ENCODE data around the gene REL. TPM values are rescaled to one million over a fixed set of nuclear protein-coding genes. Genes with fewer than 3 reads are reported as not detected.
A peak's percentile ranks its signal among the peaks of the same experiment; 100 is the strongest.

REL gene
- 10 to 100 TPM; 11.7 to 15.9 TPM for total RNA-seq
- 3.0 TPM for polyA plus RNA-seq (2013, experiment 1 of 2)
- polyA plus RNA-seq (2013, experiment 2 of 2), result 3.0 TPM
- long read RNA-seq, experiment 1, result 0 reads
- long read RNA-seq, experiment 2, result 0 reads
- long read RNA-seq, experiment 3, transcript REL-202 (10 exons, 2,398 nt), result major isoform, 7 of 11 reads
- long read RNA-seq, experiment 3, partial matches to known transcripts, result 1 of 11 reads
- long read RNA-seq, experiment 3, other reads (novel, unspliced or antisense), result 3 of 11 reads
- long read RNA-seq, experiment 4, partial matches to known transcripts, result 3 of 3 reads
- long read RNA-seq, experiment 4, other reads (novel, unspliced or antisense), result 0 of 3 reads

GRCh38 chr2:60881047-60881932 is at the start of gene REL:
Gene REL, plus strand, starts transcription at chr2:60881574. Its CDS starts 267 bp downstream, at chr2:60881841.
- peak within 1 kb of the TSS; percentile 75 for H3K27ac ChIP-seq (ENCODE audit: low read depth, low read length)

GRCh38 chr2:60831921-60832320 is 49.5 kb upstream of the REL start:
- Mint-ChIP-seq H3K36me3 (ENCODE audit: low read depth) (no peaks in the 10 kb centered on the region), H3K27ac (no peak overlapping the region), H3K4me3 (no peak overlapping the region), H3K27me3 (ENCODE audit: insufficient read depth) (peaks cover 28% of the 10 kb centered on the region), H3K9me3 (no peaks in the 10 kb centered on the region), H3K4me1 (no peaks in the 10 kb centered on the region)
- H3K4me3 ChIP-seq (ENCODE audit: low read length), result no peak overlapping the region
- H3K27ac ChIP-seq (ENCODE audit: low read depth, low read length), result no peak overlapping the region
- H3K4me1 ChIP-seq (ENCODE audit: control insufficient read depth, insufficient read depth, low read length), result no peaks in the 10 kb centered on the region
- no peaks in the 10 kb centered on the region for H3K36me3 ChIP-seq (ENCODE audit: control insufficient read depth, insufficient read depth, low read length)
- no peaks in the 10 kb centered on the region for H3K9me3 ChIP-seq (ENCODE audit: control insufficient read depth, low read length)
- TF ChIP-seq CTCF (conservative IDR thresholded peaks at IDR 0.05), result no peak
- DNase-seq, result no peak
- H3K9ac ChIP-seq (ENCODE audit: extremely low read depth, low read length, poor library complexity, severe bottlenecking), result no peak overlapping the region
- peaks cover 15% of the 10 kb centered on the region for H3K27me3 ChIP-seq (ENCODE audit: control insufficient read depth, insufficient read depth, low read length, poor library complexity, severe bottlenecking)

More at GRCh38 chr2:60881047-60881932, at the start of gene REL:
- no peaks in the 10 kb centered on the region for H3K36me3 ChIP-seq (ENCODE audit: control insufficient read depth, insufficient read depth, low read length)
- peak within 1 kb of the TSS; percentile 95 for H3K9ac ChIP-seq (ENCODE audit: extremely low read depth, low read length, poor library complexity, severe bottlenecking)
- peaks cover 28% of the 10 kb centered on the region for H3K4me1 Mint-ChIP-seq
- H3K9me3 Mint-ChIP-seq, result no peaks in the 10 kb centered on the region
- peak within 1 kb of the TSS; percentile 88 for H3K4me3 Mint-ChIP-seq
- WGBS, 2 experiments (ENCODE audit: insufficient coverage in 1 of 2, insufficient read length in 1 of 2), result 0% methylated on average over 17 to 90 of the region's 90 CpGs
- H3K36me3 Mint-ChIP-seq (ENCODE audit: low read depth), result no peaks in the 10 kb centered on the region
- no peaks in the 10 kb centered on the region for H3K9me3 ChIP-seq (ENCODE audit: control insufficient read depth, low read length)
- peak; percentile 96 for DNase-seq
- peaks cover 2% of the 10 kb centered on the region for H3K27me3 Mint-ChIP-seq (ENCODE audit: insufficient read depth)
- H3K4me1 ChIP-seq (ENCODE audit: control insufficient read depth, insufficient read depth, low read length), result no peaks in the 10 kb centered on the region
- no peak for TF ChIP-seq CTCF (conservative IDR thresholded peaks at IDR 0.05)
- H3K27me3 ChIP-seq (ENCODE audit: control insufficient read depth, insufficient read depth, low read length, poor library complexity, severe bottlenecking), result no peaks in the 10 kb centered on the region
- H3K27ac Mint-ChIP-seq, result peak within 1 kb of the TSS; percentile 97
- peak within 1 kb of the TSS; percentile 92 for H3K4me3 ChIP-seq (ENCODE audit: low read length)

- Mint-ChIP-seq H3K27ac (no peak overlapping the region), H3K36me3 (ENCODE audit: low read depth) (no peaks in the 10 kb centered on the region), H3K4me1 (no peaks in the 10 kb centered on the region), H3K4me3 (no peak overlapping the region), H3K27me3 (ENCODE audit: insufficient read depth) (peaks cover 35% of the 10 kb centered on the region), H3K9me3 (no peaks in the 10 kb centered on the region)
- Histone ChIP-seq H3K9me3 (ENCODE audit: control insufficient read depth, low read length) (no peaks in the 10 kb centered on the region), H3K4me3 (ENCODE audit: low read length) (no peak overlapping the region), H3K4me1 (ENCODE audit: control insufficient read depth, insufficient read depth, low read length) (no peaks in the 10 kb centered on the region), H3K27ac (ENCODE audit: low read depth, low read length) (no peak overlapping the region), H3K27me3 (ENCODE audit: control insufficient read depth, insufficient read depth, low read length, poor library complexity, severe bottlenecking) (peaks cover 15% of the 10 kb centered on the region), H3K9ac (ENCODE audit: extremely low read depth, low read length, poor library complexity, severe bottlenecking) (no peak overlapping the region), H3K36me3 (ENCODE audit: control insufficient read depth, insufficient read depth, low read length) (no peaks in the 10 kb centered on the region)
- TF ChIP-seq CTCF (conservative IDR thresholded peaks at IDR 0.05), result no peak
- no peak for DNase-seq
- 72 to 78% methylated on average over 2 of the region's 2 CpGs for WGBS, 2 experiments (ENCODE audit: insufficient coverage in 1 of 2, insufficient read length in 1 of 2)
Observed at GRCh38 chr2:60832621-60833020, 48.8 kb upstream of the REL start.
